ENCODE measurements around the gene WDR45B.
"Not testable (repeated sequence)": the region's sequence is repeated elsewhere in the genome, so short reads cannot be mapped to it uniquely, and the experiment has no call there.

Gene WDR45B

GRCh38 chr17:82582709-82583108 is 65.5 kb downstream of the WDR45B start:
- DNase-seq (ENCODE audit: low spot score) = no peak

GRCh38 chr17:82582213-82582612 is 66.0 kb downstream of the WDR45B start:
- no peak for DNase-seq (ENCODE audit: low spot score)

DNA sequence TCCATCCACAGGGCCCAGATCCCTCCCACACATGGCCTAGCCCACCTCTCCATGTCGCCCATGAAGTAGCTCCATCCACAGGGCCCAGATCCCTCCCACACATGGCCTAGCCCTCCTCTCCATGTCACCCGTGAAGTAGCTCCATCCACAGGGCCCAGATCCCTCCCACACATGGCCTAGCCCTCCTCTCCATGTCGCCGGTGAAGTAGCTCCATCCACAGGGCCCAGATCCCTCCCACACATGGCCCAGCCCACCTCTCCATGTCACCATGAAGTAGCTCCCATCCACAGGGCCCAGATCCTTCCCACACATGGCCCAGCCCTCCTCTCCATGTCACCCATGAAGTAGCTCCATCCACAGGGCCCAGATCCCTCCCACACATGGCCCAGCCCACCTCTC is 68.3 kb downstream of the WDR45B start:
- DNase-seq (ENCODE audit: low spot score) = not testable (repeated sequence)

DNA sequence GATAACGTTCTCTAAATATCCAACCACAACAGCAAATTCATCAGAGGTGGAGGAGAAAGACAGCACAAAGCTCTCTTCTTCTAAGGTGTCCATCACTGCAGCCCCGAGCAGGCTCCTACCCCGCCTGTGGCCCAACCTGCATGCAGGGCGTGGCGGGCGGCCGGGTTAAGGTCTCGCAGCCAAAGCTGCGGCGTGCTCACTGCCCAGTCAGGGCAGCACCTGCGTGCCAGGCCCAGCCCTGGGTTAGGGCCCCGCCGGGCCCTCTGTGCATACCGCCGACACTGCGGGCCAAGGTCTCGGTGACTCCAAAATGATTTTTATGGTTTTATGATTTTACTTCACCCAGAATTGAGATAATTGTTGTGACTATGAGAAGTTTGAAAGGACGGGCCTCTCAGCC is 70.9 kb downstream of the WDR45B start:
- DNase-seq (ENCODE audit: low spot score) = no peak

DNA sequence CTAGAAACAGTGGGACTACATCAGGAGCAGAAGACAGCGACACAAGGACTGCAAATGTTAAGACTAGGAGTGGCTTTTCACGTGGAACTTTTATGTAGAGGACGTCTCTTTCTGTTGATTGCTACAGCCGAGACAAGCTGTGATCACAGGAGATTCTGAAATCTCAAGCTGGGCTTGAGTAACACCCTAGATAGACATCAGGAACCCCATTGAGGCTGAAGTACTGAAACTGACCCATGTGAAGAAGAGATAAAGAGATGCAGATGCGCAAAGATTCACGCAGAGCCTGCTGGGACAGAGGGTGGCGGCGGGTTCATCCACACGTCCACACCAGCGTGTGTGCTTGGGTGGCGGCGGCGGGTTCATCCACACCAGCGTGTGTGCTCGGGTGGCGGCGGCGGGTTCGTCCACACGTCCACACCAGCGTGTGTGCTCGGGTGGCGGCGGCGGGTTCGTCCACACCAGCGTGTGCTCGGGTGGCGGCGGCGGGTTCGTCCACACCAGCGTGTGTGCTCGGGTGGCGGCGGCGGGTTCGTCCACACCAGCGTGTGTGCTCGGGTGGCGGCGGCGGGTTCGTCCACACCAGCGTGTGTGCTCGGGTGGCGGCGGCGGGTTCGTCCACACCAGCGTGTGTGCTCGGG is 72.5 kb downstream of the WDR45B start:
- not testable (repeated sequence) for DNase-seq (ENCODE audit: low spot score)

DNA sequence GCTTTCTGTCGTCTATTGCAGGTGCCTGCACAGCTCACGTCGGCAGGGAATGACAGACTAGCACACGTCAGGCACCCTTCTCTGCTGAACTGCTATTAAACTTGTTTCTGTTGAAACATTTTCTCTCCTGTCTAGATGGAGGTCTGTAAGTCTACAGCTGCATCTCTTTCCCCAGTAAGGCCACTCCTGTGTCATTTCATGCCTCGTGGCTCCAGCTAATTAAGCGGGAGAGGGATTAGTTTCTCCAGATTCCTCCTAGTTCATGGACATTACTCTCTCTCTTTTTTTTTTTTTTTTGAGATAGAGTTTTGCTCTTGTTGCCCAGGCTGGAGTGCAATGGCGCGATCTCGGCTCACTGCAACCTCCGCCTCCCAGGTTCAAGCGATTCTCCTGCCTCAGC is 74.2 kb downstream of the WDR45B start:
- DNase-seq (ENCODE audit: low spot score) = no peak

DNA sequence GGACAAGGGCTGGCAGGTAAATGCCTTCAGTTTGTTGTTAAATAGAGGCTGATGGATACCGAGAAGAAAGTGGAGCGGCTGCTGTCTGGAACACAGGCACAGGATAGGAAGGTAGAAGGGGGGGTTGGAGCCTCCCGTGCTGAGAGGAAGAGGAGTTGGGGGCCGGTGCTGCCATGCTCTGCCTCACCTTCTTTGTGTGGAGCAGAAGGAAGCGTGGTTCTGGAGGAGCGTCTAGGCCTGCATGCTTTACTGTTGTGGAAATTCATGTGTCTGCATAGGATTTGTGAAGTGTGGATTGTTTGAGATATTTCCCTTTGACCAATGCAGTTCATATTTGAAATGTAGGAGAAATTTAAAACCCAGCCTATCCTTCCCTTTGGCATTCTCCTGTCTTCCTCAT is 76.4 kb downstream of the WDR45B start:
- DNase-seq (ENCODE audit: low spot score) = no peak

GRCh38 chr17:82570277-82570676 is 78.0 kb downstream of the WDR45B start:
- no peak for DNase-seq (ENCODE audit: low spot score)

GRCh38 chr17:82569621-82570020 is 78.6 kb downstream of the WDR45B start:
- no peak for DNase-seq (ENCODE audit: low spot score)

DNA sequence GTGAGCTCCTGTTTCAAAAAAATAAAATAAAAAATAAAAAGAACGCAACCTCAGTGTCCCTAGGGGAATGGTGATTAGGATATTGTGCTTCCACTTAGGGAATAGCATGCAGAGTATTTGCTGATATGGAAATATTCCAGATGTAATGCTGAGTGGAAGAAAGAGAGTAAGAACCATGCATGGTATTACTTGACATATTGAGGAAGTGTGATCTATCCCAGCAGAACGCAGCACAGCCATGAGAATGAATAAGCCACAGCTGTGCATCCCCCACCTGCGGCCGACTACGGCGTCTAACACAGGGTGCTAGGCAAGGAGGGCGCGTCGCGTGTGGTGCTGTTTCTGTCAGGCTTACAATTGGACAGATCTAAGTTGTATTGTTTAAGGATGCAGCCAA is 79.2 kb downstream of the WDR45B start:
- DNase-seq (ENCODE audit: low spot score) = no peak

DNA sequence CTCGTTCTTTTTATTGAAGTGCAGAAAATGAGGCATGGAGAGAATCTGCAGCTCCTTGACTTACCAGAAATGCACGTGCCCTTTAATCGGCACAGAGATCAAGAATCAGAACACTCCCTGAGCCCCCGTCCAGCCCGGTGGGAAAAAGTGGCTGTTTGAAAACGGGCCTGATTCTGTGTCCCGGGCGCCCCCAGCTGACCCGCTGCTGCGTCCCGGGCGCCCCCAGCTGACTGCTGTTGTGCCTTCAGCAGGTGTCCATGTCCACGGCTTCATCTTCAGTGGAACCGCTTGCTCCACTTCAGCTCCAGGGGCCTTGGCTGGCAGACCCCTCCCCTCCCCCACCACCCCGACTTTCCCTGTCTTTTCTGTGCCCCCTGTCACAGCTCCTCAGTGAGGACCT is 81.0 kb downstream of the WDR45B start:
- DNase-seq (ENCODE audit: low spot score) = no peak

DNA sequence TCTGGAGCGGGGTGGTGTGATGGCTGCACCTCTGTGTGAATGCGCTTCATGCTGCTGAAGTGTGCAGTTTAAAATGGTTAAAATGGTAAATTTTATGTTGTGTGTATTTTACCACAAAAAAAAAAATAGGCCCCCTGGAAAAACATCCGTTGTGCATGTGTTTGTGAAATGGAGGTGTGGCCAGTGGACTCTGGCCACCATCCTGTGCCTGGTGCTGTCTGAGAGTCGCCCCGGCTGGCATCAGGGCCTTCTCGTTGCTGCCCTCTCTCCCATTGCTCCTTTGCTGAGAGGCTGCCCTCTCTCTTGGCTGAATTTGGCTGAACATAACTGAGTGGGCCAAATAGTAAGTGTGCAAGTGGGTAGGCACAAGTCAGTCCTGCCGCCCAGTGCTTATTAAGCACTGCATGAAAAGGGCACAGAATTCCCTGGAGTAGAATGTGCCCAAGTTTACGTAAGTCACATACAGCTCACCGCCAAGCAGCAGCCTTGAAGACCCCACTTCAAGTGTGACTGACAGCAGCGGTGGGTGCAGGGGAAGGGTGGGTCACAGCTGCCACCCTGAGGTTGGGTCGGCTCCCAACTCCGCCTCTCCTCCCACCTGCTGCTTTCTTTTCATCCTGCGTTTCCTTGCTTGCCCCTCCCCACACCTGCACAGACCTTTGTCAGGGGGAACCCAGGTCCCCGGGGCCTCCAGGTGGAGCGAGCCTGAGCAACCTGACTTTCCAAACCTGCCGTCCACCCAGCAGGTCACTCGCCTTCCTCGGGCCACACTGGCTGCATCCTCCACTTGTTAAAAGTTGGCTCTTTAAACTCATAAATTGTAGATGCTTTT is 81.9 kb downstream of the WDR45B start:
- DNase-seq (ENCODE audit: low spot score) = no peak

- DNase-seq (ENCODE audit: low spot score) = no peak
These were observed 82.7 kb downstream of the WDR45B start for GRCh38 chr17:82565551-82565950.
